Measurements from ENCODE around the gene DIDO1. TPM values are rescaled to one million over a fixed set of nuclear protein-coding genes. Genes with fewer than 3 reads are reported as not detected.

Gene DIDO1
- total RNA-seq, 4 donors from 2014 or later, result 38.2 to 68.8 (median 46.6) TPM

GRCh38 chr20:62916703-62917476 lies 9.4 kb downstream of the DIDO1 start:
- TF ChIP-seq, protein P1, sequence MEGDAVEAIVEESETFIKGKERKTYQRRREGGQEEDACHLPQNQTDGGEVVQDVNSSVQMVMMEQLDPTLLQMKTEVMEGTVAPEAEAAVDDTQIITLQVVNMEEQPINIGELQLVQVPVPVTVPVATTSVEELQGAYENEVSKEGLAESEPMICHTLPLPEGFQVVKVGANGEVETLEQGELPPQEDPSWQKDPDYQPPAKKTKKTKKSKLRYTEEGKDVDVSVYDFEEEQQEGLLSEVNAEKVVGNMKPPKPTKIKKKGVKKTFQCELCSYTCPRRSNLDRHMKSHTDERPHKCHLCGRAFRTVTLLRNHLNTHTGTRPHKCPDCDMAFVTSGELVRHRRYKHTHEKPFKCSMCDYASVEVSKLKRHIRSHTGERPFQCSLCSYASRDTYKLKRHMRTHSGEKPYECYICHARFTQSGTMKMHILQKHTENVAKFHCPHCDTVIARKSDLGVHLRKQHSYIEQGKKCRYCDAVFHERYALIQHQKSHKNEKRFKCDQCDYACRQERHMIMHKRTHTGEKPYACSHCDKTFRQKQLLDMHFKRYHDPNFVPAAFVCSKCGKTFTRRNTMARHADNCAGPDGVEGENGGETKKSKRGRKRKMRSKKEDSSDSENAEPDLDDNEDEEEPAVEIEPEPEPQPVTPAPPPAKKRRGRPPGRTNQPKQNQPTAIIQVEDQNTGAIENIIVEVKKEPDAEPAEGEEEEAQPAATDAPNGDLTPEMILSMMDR (IDR thresholded peaks at IDR 0.05; ENCODE audit: low read depth), result no peak

DNA sequence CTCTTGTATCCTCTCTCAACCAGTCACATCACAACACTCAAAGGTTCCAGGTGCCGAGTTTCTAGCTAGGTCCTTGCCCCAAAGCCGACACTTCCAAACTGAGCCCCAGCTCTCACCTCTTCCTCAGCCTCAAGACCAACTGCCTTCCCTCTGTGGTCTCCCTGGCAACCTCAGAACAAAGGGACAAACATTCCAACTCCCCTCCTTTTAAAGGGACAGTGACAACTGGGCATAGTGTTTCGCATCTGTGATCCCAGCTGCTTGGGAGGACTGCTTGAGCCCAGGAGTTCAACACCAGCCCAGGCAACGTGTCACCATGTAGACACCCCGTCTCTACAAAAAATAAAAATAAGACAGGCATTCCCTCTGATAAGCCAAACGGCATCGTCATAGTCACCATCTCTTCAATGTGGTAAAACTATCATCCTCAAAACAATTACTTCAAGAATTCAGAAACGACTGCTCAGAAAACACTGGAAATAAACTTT lies 11.3 kb downstream of the DIDO1 start:
- TF ChIP-seq, protein P1 (IDR thresholded peaks at IDR 0.05; ENCODE audit: low read depth), result no peak

- TF ChIP-seq, protein P1 (IDR thresholded peaks at IDR 0.05; ENCODE audit: low read depth), result no peak
Measured at GRCh38 chr20:62914436-62914835, 11.9 kb downstream of the DIDO1 start.

GRCh38 chr20:62913043-62913630 lies 13.2 kb downstream of the DIDO1 start:
- TF ChIP-seq, protein P1 (IDR thresholded peaks at IDR 0.05; ENCODE audit: low read depth), result no peak

DNA sequence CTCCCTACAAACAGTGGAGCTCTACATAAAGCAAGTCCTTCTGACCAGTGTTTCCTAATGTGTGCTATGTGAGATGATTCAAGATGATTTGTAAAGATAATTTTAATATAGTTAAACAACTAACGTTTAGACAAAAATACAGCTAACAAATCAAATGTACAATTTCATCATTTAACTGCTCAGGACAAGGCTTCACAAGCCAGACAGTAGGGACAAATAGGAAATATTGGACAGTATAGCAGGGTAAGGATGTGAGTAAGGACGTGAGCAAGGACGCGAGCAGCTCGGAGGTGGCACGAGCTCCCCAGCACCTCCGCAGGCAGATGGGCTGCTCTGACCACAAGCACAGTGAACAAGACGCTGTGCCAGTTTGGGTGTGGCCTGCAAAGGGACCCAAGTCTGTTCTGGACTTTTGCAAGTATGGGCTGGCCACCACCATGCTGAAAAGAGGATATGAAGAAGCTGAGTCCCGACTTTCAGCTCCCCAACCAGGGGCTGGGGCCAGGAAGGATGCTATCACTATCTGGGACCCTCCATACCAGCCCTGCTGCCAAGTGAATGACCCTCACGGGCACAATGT lies 14.5 kb downstream of the DIDO1 start:
- TF ChIP-seq, protein P1 (IDR thresholded peaks at IDR 0.05; ENCODE audit: low read depth), result no peak

GRCh38 chr20:62910777-62911497 lies 15.4 kb downstream of the DIDO1 start:
- TF ChIP-seq, protein P1 (IDR thresholded peaks at IDR 0.05; ENCODE audit: low read depth), result no peak

Data from subcutaneous adipose tissue (tissue), 4 donors.